ENCODE data around the gene RND2.
"Not testable (repeated sequence)": the region's sequence is repeated elsewhere in the genome, so short reads cannot be mapped to it uniquely, and the experiment has no call there.

Gene RND2

GRCh38 chr17:43024407-43025289 is at the start of gene RND2:
RND2 (plus strand) TSS chr17:43025231; CDS start chr17:43025348, 117 bp downstream.
- peak; percentile 96 for DNase-seq (ENCODE audit: low spot score)

- DNase-seq (ENCODE audit: low spot score): no peak
Measured at GRCh38 chr17:42975265-42975664, 49.8 kb upstream of the RND2 start.

- not testable (repeated sequence) for DNase-seq (ENCODE audit: low spot score)
Measured at GRCh38 chr17:42975701-42976100, 49.3 kb upstream of the RND2 start.

GRCh38 chr17:42979511-42980273 is 45.3 kb upstream of the RND2 start, which contains the start of gene PTGES3L:
PTGES3L (minus strand) TSS chr17:42980080; CDS start chr17:42980053, 27 bp downstream.
- no peak for DNase-seq (ENCODE audit: low spot score)

- DNase-seq (ENCODE audit: low spot score): peak; percentile 77
Measured at GRCh38 chr17:42980274-42980765, 44.7 kb upstream of the RND2 start, which contains the start of gene RUNDC1. RUNDC1 (plus strand) TSS chr17:42980565; CDS start chr17:42980577, 12 bp downstream.

GRCh38 chr17:42980766-42981397 is 44.1 kb upstream of the RND2 start:
- DNase-seq (ENCODE audit: low spot score): no peak

- no peak for DNase-seq (ENCODE audit: low spot score)
Measured at GRCh38 chr17:42982266-42982665, 42.8 kb upstream of the RND2 start.

- peak; percentile 74 for DNase-seq (ENCODE audit: low spot score)
Measured at GRCh38 chr17:42985225-42985624, 39.8 kb upstream of the RND2 start.

GRCh38 chr17:42989141-42989540 is 35.9 kb upstream of the RND2 start:
- DNase-seq (ENCODE audit: low spot score): no peak

- no peak for DNase-seq (ENCODE audit: low spot score)
Measured at GRCh38 chr17:42989726-42990652, 35.0 kb upstream of the RND2 start.

GRCh38 chr17:42991471-42991870 is 33.6 kb upstream of the RND2 start:
- no peak for DNase-seq (ENCODE audit: low spot score)

- DNase-seq (ENCODE audit: low spot score): no peak
Measured at GRCh38 chr17:42992872-42993271, 32.2 kb upstream of the RND2 start.

GRCh38 chr17:42993913-42994312 is 31.1 kb upstream of the RND2 start:
- not testable (repeated sequence) for DNase-seq (ENCODE audit: low spot score)

- DNase-seq (ENCODE audit: low spot score): no peak
Measured at GRCh38 chr17:42997390-42997983, 27.5 kb upstream of the RND2 start.

- peak; percentile 100 for DNase-seq (ENCODE audit: low spot score)
Measured at GRCh38 chr17:42997984-42998938, 26.8 kb upstream of the RND2 start, which contains the start of gene RPL27. RPL27 (plus strand) TSS chr17:42998419; CDS start chr17:42998751, 332 bp downstream.

GRCh38 chr17:42999003-42999525 is 26.0 kb upstream of the RND2 start:
- DNase-seq (ENCODE audit: low spot score): no peak

GRCh38 chr17:43000894-43001293 is 24.1 kb upstream of the RND2 start:
- not testable (repeated sequence) for DNase-seq (ENCODE audit: low spot score)

- no peak for DNase-seq (ENCODE audit: low spot score)
Measured at GRCh38 chr17:43003542-43004172, 21.4 kb upstream of the RND2 start.
